Small intestine (tissue), 7 donors: Measurements from ENCODE around the gene EIF3D. TPM values are rescaled to one million over a fixed set of nuclear protein-coding genes. Genes with fewer than 3 reads are reported as not detected.

ENCODE experiments used
- DNase-seq, 2 donors: peaks; one replicate each; pipeline versions ENCODE4 v3.0.0 to v3.0.0-alpha.2; 2013
- FAIRE-seq: peaks from 2 replicates; lab custom pipeline; 2012; peaks lifted over from hg19 to GRCh38; lab: Jason Lieb, UNC
- H3K27ac ChIP-seq, 3 donors: one replicate each; pipeline ENCODE4 v1.5.1; 2013; ENCODE audit warnings: low read length in 2 of 3, mild to moderate bottlenecking in 2 of 3, control low read depth in 1 of 3, inconsistent platforms in 1 of 3, low read depth in 1 of 3, moderate library complexity in 1 of 3
- H3K27me3 ChIP-seq, 3 donors: one replicate each; pipeline ENCODE4 v1.6.1; 2013; ENCODE audit warnings: low read length in 3 of 3, inconsistent platforms in 1 of 3; ENCODE audit not compliant: control insufficient read depth in 3 of 3, insufficient read depth in 3 of 3
- H3K36me3 ChIP-seq, 3 donors: one replicate each; pipeline ENCODE4 v1.6.1; 2013; ENCODE audit warnings: low read length in 3 of 3, inconsistent platforms in 1 of 3, low read depth in 1 of 3, mild to moderate bottlenecking in 1 of 3, moderate library complexity in 1 of 3; ENCODE audit not compliant: control insufficient read depth in 3 of 3, insufficient read depth in 2 of 3
- H3K4me1 ChIP-seq, 3 donors: one replicate each; pipeline ENCODE4 v1.6.1; 2013; ENCODE audit warnings: low read length in 2 of 3, inconsistent platforms in 1 of 3, low read depth in 1 of 3, mild to moderate bottlenecking in 1 of 3, moderate library complexity in 1 of 3; ENCODE audit not compliant: control insufficient read depth in 3 of 3, insufficient read depth in 2 of 3
- H3K4me3 ChIP-seq, 3 donors: one replicate each; pipeline ENCODE4 v1.5.1; 2013; ENCODE audit warnings: low read length in 3 of 3, control low read depth in 1 of 3, inconsistent platforms in 1 of 3, low read depth in 1 of 3, mild to moderate bottlenecking in 1 of 3, moderate library complexity in 1 of 3
- H3K9me3 ChIP-seq, 2 donors: one replicate each; pipeline ENCODE4 v1.6.1; 2013; ENCODE audit warnings: low read depth in 1 of 2, low read length in 1 of 2; ENCODE audit not compliant: control insufficient read depth in 2 of 2, insufficient read depth in 1 of 2
- WGBS, 3 donors: extraction: QIAGEN DNeasy Blood & Tissue Kit; methylation state at CpG; one replicate each; pipeline ENCODE4 v1.1.7; 2013; 5-methylcytosine and 5-hydroxymethylcytosine counted together
- polyA plus RNA-seq, 4 donors: library from polyadenylated mRNA; stranded (reverse) in 3 of 4; unstranded in 1 of 4; fragments of 200-250 nt in 3 of 4; fragments of 120-200 nt in 1 of 4; gene quantifications; one replicate each; pipeline versions ENCODE4 v1.2.1 to v1.2.3, GENCODE V29; 2013
- donor health status: healthy with polysubstance abuse.
- donor health status: control.
- donor health status: control.
- donor health status: Bipolar disorder and iron deficiency.
- donor health status: healthy.

Gene EIF3D
- polyA plus RNA-seq, 4 donors: 169 to 215 (median 198) TPM

- H3K4me3 ChIP-seq: no peak overlapping the region
- no peaks in the 10 kb centered on the region for H3K36me3 ChIP-seq
- no peaks in the 10 kb centered on the region for H3K4me1 ChIP-seq
- DNase-seq (no peak), FAIRE-seq (no peak)
- H3K27me3 ChIP-seq: peaks cover 0 to 23% (median 4%) of the 10 kb centered on the region in 3 donors
- WGBS, 3 donors: 42 to 55% (median 52%) methylated on average over 14 of the region's 14 CpGs
- no peaks in the 10 kb centered on the region for H3K9me3 ChIP-seq
- H3K27ac ChIP-seq: no peak overlapping the region
Measured at GRCh38 chr22:36548606-36549005, 19.6 kb upstream of the EIF3D start.

GRCh38 chr22:36546932-36547331, 18.0 kb upstream of the EIF3D start:
- Histone ChIP-seq H3K27me3 (peaks cover 0 to 20% (median 4%) of the 10 kb centered on the region in 3 donors), H3K4me1 (no peaks in the 10 kb centered on the region), H3K4me3 (no peak overlapping the region), H3K27ac (no peak overlapping the region), H3K9me3 (no peaks in the 10 kb centered on the region), H3K36me3 (no peaks in the 10 kb centered on the region)
- DNase-seq: no peak
- WGBS, 3 donors: 37 to 55% (median 41%) methylated on average over 6 of the region's 6 CpGs
- no peak for FAIRE-seq

GRCh38 chr22:36546092-36546804, 17.3 kb upstream of the EIF3D start:
- FAIRE-seq (no peak), DNase-seq (peak in 1 of 2 donors; percentile 39)
- Histone ChIP-seq H3K27ac (no peak overlapping the region), H3K4me1 (no peaks in the 10 kb centered on the region), H3K9me3 (no peaks in the 10 kb centered on the region), H3K27me3 (peaks cover 0 to 16% (median 4%) of the 10 kb centered on the region in 3 donors), H3K4me3 (no peak overlapping the region), H3K36me3 (no peaks in the 10 kb centered on the region)
- 21 to 26% (median 23%) methylated on average over 23 of the region's 23 CpGs for WGBS, 3 donors

GRCh38 chr22:36544107-36544620, 15.2 kb upstream of the EIF3D start:
- no peaks in the 10 kb centered on the region for H3K9me3 ChIP-seq
- FAIRE-seq (no peak), DNase-seq (no peak)
- no peak overlapping the region for H3K4me3 ChIP-seq
- peaks cover 0 to 15% (median 4%) of the 10 kb centered on the region in 3 donors for H3K27me3 ChIP-seq
- no peaks in the 10 kb centered on the region for H3K4me1 ChIP-seq
- no peaks in the 10 kb centered on the region for H3K36me3 ChIP-seq
- 85 to 87% (median 87%) methylated on average over 11 of the region's 11 CpGs for WGBS, 3 donors
- H3K27ac ChIP-seq: no peak overlapping the region

GRCh38 chr22:36541831-36542411, 13.0 kb upstream of the EIF3D start:
- peaks cover 0 to 11% (median 2%) of the 10 kb centered on the region in 3 donors for H3K27me3 ChIP-seq
- no peak overlapping the region for H3K27ac ChIP-seq
- no peak for FAIRE-seq
- WGBS, 3 donors: 42 to 44% (median 43%) methylated on average over 9 of the region's 9 CpGs
- no peaks in the 10 kb centered on the region for H3K9me3 ChIP-seq
- H3K4me3 ChIP-seq: no peak overlapping the region
- DNase-seq: no peak
- H3K36me3 ChIP-seq: no peaks in the 10 kb centered on the region
- no peaks in the 10 kb centered on the region for H3K4me1 ChIP-seq

- DNase-seq (no peak), FAIRE-seq (no peak)
- no peaks in the 10 kb centered on the region for H3K9me3 ChIP-seq
- no peak overlapping the region for H3K27ac ChIP-seq
- no peak overlapping the region for H3K4me3 ChIP-seq
- WGBS, 3 donors: 72 to 77% (median 75%) methylated on average over 12 of the region's 12 CpGs
- H3K4me1 ChIP-seq: no peaks in the 10 kb centered on the region
- no peaks in the 10 kb centered on the region for H3K36me3 ChIP-seq
- H3K27me3 ChIP-seq: peaks cover 0 to 9% (median 2%) of the 10 kb centered on the region in 3 donors
Measured at GRCh38 chr22:36540867-36541642, 12.1 kb upstream of the EIF3D start.

GRCh38 chr22:36538529-36538928, 9.6 kb upstream of the EIF3D start:
- H3K36me3 ChIP-seq: no peaks in the 10 kb centered on the region
- H3K4me3 ChIP-seq: no peak overlapping the region
- FAIRE-seq (no peak), DNase-seq (no peak)
- no peak overlapping the region for H3K27ac ChIP-seq
- H3K27me3 ChIP-seq: peaks cover 0 to 9% (median 0%) of the 10 kb centered on the region in 3 donors
- H3K4me1 ChIP-seq: no peaks in the 10 kb centered on the region
- WGBS, 3 donors: 56 to 66% (median 59%) methylated on average over 7 of the region's 7 CpGs
- H3K9me3 ChIP-seq: peaks cover 0 to 3% of the 10 kb centered on the region in 2 donors

- DNase-seq: no peak
- FAIRE-seq: no peak
- 42 to 66% (median 45%) methylated on average over 7 of the region's 7 CpGs for WGBS, 3 donors
- peaks cover 0 to 3% of the 10 kb centered on the region in 2 donors for H3K9me3 ChIP-seq
- no peak overlapping the region for H3K4me3 ChIP-seq
- peaks cover 0 to 9% (median 0%) of the 10 kb centered on the region in 3 donors for H3K27me3 ChIP-seq
- H3K4me1 ChIP-seq: no peaks in the 10 kb centered on the region
- no peaks in the 10 kb centered on the region for H3K36me3 ChIP-seq
- no peak overlapping the region for H3K27ac ChIP-seq
Measured at GRCh38 chr22:36536717-36537116, 7.8 kb upstream of the EIF3D start.
